Measurements from ENCODE around the gene ACSBG1.
A peak's percentile ranks its signal among the peaks of the same experiment; 100 is the strongest.

ACSBG1 gene

GRCh38 chr15:78201281-78202190 lies 32.8 kb downstream of the ACSBG1 start:
- no peak for DNase-seq

GRCh38 chr15:78200276-78200930 lies 34.0 kb downstream of the ACSBG1 start:
- DNase-seq, result no peak

DNA sequence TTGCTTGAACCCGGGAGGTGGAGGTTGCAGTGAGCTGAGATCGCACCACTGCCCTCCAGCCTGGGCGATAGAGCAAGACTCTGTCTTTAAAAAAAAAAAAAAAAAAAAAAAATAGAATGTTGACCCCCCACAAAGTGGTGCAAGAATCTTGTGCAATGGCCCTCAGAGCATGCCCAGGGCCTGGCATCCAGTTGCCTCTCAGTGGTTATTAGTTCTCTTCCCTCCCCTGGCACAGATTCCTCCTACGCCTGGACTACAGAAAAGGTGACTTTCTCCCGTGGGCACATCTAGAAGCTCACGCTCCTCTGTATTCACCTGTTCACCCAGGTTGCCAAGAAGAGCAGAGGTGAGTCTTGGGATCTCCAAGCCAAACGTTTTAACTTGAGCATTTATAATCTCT lies 36.7 kb downstream of the ACSBG1 start:
- no peak for DNase-seq

GRCh38 chr15:78195735-78196201 lies 38.6 kb downstream of the ACSBG1 start:
- DNase-seq, result peak; percentile 24

GRCh38 chr15:78194568-78194925 lies 39.8 kb downstream of the ACSBG1 start:
- no peak for DNase-seq

DNA sequence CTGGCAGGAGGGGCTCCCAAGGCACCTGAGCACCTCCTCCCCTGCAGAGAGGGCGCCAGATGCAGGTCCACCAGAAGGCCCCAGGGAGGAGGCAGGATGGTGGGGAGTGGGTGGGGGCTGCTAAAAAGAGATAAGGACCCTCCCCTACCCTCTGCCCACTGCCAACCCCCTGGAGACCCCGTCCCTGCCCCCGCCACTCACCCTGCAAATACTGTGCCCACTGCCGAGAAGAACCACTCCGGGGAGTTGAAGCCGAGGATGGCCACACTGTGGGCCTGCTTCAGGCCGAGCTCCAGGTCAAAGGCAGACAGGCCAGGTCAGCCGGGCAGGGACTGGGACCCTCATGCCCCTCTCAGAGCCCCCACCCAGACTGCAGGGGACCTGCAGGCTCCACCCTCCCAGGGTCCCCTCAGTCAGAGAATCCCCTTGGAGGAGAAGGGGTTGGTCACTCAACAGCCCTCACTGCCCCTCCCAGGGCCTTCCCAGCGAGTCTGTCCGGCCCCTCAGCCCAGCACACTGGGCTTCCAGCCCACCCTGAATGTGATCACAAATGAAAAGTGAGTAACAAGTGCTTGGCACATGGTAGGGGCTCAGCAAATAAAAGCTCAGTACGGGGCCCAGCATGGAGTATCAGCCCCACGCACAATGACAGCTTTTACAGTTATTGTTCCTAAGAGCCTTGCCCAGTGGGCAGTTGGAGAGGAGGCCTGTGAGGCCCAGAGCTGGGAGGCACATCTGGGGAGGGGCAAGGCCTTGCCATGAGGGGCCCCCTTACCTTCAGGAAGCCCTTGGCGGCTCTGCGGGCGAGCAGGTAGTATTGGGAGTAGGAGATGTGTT lies 40.4 kb downstream of the ACSBG1 start:
- no peak for DNase-seq

DNA sequence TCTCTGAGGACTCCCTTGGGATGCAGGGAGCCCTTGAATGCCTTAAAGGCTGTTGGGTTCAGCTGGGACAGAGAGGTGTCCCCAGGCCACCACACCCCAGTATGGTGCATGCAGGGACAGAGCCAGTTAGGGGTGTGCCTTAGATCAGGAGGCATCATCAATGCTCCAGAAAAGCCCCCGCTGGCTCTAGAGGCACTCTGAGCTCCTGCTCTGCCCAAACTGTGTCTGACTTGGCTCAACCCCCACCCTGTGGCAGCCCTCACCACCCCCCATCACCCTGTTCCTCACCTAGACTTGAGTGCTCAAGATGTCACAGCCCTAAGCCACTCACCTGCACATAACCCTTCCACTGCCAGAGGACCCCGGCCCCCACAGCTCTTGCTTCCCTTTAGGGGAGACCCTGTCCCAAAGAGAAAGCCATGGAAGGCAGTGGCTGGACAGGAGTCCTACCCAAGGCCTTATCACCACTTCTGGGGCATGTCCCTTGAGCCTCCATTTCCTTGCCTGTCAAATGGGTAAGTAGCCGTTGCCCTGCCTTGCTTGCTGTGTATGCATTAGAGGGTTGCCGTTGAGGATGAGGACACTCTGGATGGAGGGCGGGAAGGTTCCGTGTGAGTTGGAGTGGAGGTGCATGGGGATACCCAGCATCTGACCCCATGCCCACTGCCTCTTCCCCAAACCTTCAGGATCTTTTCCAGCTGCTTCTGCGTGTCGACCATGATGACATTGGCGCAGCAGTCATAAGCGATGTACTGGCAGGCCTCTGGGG lies 41.4 kb downstream of the ACSBG1 start:
- no peak for DNase-seq

- no peak for DNase-seq
Measured at GRCh38 chr15:78182821-78183220, 51.5 kb downstream of the ACSBG1 start.

GRCh38 chr15:78182336-78182700 lies 52.0 kb downstream of the ACSBG1 start:
- DNase-seq, result no peak

- no peak for DNase-seq
Measured at GRCh38 chr15:78179906-78180305, 54.5 kb downstream of the ACSBG1 start.

DNA sequence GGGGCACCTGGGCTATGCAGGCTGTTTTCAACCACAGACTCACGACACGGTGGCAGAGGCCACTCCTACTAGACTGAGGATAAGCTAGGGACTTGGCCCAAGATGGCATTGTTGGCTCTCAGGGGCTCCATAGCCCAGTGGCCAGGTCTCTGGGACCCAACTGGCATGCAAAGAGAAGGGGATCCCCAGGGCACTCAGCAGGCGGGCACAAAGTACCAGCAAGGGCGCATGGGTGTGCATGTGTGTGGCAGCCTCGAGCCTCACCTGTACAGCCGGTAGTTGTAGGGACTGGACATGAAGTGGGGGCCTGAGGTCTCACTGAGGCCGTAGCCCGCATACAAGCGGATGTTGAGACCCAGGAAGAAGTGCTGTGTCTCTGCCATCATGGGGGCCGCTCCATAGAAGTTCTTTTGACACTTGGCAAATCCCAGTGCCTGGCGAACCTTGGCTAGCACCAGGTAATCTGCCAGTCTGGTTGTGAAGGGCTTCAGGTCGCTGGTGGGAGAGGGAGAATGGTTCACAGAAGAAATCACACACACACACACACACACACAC lies 55.0 kb downstream of the ACSBG1 start:
- no peak for DNase-seq

DNA sequence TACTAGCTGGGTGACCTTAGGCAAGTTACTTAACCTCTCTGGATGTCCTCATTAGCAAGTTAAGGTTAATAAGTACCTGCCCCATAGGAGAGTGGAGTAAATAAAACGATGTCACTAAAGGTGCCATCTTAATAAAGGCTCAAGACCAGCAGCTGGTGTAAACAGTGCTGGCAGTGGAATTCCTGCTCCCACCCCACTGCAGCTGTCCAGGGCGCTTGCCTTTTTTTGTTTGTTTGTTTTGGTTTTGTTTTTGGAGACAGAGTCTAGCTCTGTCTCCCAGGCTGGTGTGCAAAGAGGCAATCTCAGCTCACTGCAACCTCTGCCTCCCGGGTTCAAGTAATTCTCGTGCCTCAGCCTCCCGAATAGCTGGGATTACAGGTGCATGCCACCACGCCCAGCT lies 56.3 kb downstream of the ACSBG1 start:
- no peak for DNase-seq

DNA sequence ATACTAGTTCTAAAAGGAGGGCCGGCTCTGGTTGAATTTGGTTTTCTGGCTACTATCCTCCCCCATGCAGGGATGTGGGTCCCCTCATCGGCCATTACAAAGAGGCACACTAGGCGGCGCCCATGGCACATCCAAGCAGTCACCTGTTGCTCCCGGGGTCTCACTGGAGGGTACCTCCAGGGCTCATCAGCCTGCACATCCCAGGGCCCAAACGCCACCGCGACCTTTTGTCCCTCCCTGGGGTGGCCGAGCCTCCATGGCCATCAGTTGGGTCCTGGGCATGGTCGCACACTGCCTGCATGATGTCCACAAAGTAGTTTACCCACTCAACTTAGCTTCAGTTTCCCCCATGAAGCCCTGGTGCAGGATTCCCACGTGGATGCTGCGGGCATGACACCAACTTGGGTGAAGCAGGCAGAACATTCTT lies 56.9 kb downstream of the ACSBG1 start:
- DNase-seq, result no peak

DNA sequence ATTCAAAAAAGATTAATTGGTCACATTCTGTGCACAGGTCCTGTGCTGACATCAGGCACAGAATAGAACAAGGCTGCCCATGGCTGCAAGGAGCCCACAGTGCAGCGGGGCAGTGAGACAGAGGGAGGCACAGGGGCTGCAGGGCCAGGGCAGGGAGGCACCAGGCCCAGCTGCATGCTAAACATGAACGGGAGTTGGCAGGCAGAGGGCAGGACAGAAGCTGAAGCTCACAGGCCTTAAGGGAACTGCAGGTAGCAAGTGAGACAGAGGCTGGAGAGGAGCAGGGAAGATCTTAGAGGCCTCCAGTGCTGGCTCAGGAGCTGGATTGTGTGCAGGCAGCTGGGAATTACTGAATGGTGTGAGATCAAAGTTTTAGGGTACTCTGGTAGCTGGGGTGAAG lies 59.0 kb downstream of the ACSBG1 start:
- DNase-seq, result no peak

DNA sequence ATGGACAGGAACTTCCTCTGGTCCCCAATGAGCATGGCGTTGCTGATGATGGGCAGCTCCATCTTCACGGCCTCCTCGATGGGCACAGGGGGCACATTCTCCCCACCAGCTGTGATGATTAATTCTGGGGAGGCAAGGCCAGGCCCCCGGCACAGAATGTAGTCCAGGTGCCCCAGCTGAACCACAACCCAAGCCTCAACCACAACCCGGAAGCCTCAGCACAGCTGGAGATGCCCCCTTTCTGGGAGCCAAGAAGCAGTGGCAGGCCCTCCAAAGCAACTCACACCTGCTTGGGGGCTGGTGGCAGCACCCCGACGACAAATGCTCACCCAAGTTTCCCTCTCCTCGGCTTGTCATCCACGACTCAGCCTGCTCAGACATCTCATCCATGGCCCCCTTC lies 60.0 kb downstream of the ACSBG1 start:
- DNase-seq, result no peak

GRCh38 chr15:78171864-78172472 lies 62.4 kb downstream of the ACSBG1 start:
- DNase-seq, result no peak

GRCh38 chr15:78170848-78171773 lies 63.3 kb downstream of the ACSBG1 start:
- DNase-seq, result no peak

- no peak for DNase-seq
Measured at GRCh38 chr15:78168608-78169007, 65.8 kb downstream of the ACSBG1 start.

DNA sequence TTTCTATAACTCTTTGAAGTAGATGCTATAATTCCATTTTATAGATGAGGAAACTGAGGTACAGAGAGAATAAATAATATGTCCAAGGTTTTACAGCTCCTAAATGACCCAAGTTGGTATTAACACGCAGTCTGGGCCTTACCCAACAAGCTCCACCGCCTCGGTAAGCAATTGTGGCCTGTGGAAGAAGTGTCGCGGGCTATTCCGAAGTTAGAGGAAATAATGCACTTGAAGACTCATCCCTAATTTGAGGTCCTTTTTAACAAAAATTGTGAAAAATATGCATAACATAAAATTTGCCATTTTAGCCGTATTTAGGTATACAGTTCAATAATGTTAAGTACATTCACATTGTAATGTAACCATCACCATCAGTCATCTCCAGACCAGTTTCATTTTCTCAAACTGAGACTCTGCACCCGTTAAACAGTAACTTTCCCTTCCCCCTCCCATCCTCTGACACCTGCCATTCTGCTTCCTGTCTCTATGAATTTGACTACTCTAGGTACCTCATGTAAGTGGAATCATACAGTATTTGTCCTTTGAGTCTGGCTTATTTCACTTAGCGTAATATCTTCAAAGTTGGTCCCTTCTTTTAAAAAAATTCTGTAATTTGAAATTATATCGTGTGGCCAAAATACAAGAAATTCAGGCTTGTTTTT lies 67.0 kb downstream of the ACSBG1 start:
- DNase-seq, result no peak

- DNase-seq, result no peak
Measured at GRCh38 chr15:78164010-78164409, 70.4 kb downstream of the ACSBG1 start.

Data from effector CD4-positive, alpha-beta T cell (primary cell).